Spleen (tissue), 7 donors: ENCODE results near the gene APBB3.

Experiments
- POLR2A ChIP-seq, 3 donors: fragments of 450-650 bp; IDR thresholded peaks; one replicate each; pipeline ENCODE4 v1.5.1; 2017; ENCODE audit warnings: antibody characterized with exemption in 3 of 3, mild to moderate bottlenecking in 1 of 3
- TF ChIP-seq, protein P1 (sequence below), 11 experiments: fragments of 200-600 bp in 7 of 11; fragments of 450-650 bp in 4 of 11; sonication (generic) in 4 of 11; IDR thresholded peaks in 8 of 11; conservative IDR thresholded peaks in 3 of 11; 1 replicate in 7 of 11; 2 replicates in 4 of 11; pipeline versions ENCODE4 v1.4.0 to v1.8.0; 2016 to 2021; ENCODE audit warnings: antibody characterized with exemption in 11 of 11, inconsistent platforms in 4 of 11, mild to moderate bottlenecking in 1 of 11
- donor health status: DM: no; HTN: no; CAD: no; lungs with moderate emphysema.
- donor health status: DM: no; HTN: no; CAD: no.
- donor health status: DM: no; HTN: no; CAD: no.

- TF ChIP-seq, protein P1, sequence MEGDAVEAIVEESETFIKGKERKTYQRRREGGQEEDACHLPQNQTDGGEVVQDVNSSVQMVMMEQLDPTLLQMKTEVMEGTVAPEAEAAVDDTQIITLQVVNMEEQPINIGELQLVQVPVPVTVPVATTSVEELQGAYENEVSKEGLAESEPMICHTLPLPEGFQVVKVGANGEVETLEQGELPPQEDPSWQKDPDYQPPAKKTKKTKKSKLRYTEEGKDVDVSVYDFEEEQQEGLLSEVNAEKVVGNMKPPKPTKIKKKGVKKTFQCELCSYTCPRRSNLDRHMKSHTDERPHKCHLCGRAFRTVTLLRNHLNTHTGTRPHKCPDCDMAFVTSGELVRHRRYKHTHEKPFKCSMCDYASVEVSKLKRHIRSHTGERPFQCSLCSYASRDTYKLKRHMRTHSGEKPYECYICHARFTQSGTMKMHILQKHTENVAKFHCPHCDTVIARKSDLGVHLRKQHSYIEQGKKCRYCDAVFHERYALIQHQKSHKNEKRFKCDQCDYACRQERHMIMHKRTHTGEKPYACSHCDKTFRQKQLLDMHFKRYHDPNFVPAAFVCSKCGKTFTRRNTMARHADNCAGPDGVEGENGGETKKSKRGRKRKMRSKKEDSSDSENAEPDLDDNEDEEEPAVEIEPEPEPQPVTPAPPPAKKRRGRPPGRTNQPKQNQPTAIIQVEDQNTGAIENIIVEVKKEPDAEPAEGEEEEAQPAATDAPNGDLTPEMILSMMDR (IDR thresholded peaks at IDR 0.05 in 8 of 11, conservative IDR thresholded peaks at IDR 0.05 in 3 of 11), result no peak
- TF ChIP-seq POLR2A (IDR thresholded peaks at IDR 0.05), result no peak
These were observed 4.2 kb upstream of the APBB3 start for GRCh38 chr5:140568443-140569063.
